NAMALWA (cell line): ENCODE results near the gene NDUFB11.

Source experiments
- DNase-seq: peaks from one replicate; pipeline ENCODE4 v3.0.0-alpha.2; 2015; ENCODE audit warnings: low spot score

The NDUFB11 gene

GRCh38 chrX:47174846-47175587 lies 30.5 kb upstream of the NDUFB11 start:
- no peak for DNase-seq

GRCh38 chrX:47174376-47174775 lies 29.9 kb upstream of the NDUFB11 start:
- DNase-seq, result no peak

DNA sequence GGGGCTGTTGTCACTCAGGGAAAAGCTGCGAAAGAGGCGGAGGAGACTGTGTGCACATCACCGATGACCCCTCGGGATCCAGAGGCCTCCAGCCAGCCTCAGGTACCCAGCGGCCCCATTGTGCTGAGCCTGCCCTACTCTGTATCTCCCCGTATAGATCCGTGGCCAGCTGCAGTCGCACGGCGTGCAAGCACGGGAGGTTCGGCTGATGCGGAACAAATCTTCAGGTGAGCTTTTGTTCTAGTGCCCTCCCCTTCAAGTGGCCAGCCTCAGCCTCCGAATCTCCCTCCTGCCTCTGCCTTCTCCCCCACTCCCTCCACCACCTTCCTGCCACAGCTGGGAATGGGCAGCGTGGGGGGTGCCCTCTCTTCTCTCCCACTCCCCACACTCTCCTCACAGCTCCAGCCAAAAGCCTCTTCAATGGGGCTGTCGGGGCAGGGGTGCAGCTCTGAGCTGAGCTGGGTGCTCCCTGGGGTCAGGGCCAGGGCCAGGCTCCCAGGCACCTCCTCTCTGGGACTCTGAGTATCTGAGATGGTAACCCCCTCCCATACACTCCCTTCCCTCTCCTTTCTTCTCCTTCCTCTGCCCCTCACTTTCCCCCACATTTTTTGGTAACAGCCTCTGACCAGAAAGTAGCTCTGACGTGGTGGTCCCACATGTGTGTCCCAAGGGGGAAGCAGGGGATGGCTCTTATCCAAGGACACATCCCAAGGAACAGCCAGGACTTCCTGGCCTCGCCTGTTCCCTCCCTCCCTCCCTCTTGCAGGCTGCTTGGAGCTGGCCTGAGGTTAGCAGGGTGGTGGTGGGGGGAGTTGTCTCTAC lies 28.7 kb upstream of the NDUFB11 start:
- DNase-seq, result no peak

DNA sequence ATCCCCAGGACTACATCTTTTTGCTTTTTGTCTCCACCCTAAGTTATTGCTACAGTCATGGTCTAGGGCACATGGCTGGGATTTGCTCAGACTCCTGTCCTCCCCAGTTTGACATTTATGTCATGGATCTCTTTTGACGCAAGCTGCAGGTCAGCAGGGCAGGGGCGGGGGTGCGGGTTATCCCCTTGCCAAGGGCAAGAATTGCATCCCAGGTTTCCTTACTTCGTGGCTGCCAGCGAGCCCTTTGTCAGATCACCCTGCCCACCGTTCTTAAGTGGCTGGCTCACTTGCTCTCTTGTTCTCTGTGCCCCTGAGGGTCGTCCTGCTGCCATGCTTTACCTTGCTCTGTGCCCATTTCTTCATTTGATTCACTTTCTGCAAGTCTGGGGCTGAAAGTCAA lies 28.0 kb upstream of the NDUFB11 start:
- no peak for DNase-seq

GRCh38 chrX:47171996-47172395 lies 27.5 kb upstream of the NDUFB11 start:
- no peak for DNase-seq

GRCh38 chrX:47170861-47171692 lies 26.6 kb upstream of the NDUFB11 start:
- DNase-seq, result no peak

- DNase-seq, result no peak
These were observed 25.4 kb upstream of the NDUFB11 start for GRCh38 chrX:47169726-47170515.

DNA sequence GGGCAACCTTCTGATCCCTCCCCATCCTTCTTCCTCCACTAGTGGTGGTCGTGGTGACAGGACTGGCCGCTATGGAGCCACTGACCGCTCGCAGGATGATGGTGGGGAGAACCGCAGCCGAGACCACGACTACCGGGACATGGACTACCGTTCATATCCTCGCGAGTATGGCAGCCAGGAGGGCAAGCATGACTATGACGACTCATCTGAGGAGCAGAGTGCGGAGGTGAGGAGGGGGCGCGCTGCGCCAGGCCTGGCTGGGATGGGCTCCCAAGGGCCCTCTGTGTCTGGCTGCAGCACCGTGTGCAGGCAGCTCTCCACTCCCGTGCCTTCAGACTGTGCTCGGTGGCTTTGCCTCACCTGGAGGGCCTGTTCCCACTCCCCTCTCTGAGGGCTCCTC lies 24.8 kb upstream of the NDUFB11 start:
- DNase-seq, result no peak

DNA sequence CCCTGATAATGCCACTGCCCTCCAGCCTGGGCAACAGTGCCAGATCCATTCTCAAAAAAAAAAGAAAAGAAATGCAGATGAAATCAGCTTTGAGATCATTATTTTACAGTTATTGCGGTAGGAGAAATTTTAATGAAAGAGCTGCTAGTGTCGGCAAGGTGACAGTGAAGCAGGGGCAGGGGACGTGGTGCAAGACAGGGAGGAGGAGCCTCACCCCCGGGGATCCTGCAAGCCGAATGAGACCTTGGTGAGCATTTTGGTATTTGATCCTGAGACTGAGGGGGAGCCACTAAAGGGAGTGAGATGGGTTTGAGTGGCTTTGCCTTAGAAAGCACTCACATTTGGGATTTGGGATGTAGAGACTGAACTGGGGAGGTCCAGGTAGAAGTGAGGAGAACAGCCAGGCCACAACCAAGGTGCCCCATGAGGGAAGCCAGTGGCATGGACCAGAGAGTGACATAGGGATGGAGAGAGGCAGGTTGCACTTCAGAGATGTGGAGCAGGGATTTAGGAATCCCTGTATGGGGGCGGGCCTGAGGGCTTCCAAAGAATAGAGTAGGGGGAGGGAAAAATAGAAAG lies 24.1 kb upstream of the NDUFB11 start:
- DNase-seq, result no peak

DNA sequence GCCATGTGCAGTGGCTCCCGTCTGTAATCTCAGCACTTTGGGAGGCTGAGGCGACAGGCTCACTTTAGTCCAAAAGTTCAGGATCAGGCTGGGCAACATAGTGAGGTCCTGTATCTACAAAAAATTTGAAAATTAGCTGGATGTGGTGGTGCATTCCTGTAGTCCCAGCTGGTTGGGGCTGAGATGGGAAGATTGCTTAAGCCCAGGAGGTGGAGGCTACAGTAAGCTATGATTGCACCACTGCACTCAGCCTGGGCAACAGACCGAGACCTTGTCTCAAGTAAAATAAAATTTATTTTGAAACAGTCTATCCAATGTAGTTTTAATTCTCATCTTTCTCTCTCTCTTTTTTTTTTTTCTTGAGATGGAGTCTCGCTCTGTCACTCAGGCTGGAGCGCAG lies 21.6 kb upstream of the NDUFB11 start:
- no peak for DNase-seq

GRCh38 chrX:47164420-47164819 lies 19.9 kb upstream of the NDUFB11 start:
- no peak for DNase-seq

DNA sequence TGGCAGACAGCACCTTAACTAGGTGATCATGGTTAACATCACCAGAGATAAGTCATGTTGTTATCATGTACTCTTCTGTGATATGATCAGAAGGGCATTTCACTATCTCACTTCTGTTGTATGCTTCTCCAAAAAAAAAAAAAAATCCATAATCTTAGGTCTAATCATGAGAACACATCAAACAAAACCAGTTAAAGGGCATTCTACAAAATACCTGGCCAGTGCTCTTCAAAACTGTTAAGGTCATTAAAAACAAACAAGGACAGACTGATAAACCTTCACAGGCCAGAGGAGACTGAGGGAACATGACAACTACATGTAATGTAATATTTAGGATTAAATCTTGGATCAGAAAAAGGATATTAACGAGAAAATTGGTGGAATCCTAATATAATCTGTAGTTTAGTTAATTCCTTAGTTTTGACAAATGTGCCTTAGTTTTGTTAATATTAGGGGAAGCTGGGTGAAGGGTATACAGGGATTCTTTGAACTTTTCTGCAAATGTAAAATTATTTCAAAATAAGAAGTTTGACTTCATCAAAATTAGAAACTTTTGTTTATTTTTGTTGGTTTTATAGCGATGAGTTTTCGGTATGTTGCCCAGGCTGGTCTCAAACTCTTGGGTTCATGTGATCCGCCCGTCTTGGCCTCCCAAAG lies 18.6 kb upstream of the NDUFB11 start:
- no peak for DNase-seq

- DNase-seq, result no peak
These were observed 16.3 kb upstream of the NDUFB11 start for GRCh38 chrX:47160781-47161180.

DNA sequence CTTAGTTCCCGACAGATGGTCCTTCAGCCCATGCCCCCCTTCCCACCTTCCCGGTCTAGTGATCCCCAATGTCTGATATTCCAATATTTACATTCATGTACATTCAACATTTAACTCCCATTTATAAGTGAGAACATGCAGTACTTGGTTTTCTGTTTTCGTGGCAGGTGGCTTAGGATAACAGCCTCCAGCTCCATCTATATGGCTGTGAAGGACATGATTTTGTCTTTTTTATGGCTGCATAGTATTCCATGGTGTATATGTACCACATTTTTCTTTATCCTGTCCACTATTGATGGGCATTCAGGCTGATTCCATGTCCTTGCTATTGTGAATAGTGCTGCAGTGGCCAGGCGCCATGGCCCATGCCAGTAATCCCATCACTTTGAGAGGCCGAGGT lies 14.3 kb upstream of the NDUFB11 start:
- no peak for DNase-seq

DNA sequence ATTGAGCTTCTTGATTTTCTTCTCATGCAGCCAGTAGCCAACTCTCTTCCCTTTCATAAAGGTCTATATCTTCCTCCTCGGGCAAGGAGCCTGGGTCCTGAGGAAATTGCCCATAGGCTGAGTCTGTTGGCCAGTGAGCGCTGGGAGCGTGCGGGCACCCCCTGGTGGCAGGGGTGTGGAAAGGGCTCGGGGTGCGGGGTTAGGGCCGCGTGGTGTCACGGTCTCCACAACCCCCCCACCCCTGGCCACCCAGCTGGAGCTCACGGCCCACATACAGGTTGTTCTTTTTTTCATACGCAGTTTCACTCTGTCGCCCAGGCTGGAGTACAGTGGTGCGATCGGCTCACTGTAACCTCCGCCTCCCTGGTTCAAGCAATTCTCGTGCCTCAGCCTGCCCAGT lies 13.6 kb upstream of the NDUFB11 start:
- DNase-seq, result no peak

- DNase-seq, result no peak
These were observed 12.4 kb upstream of the NDUFB11 start for GRCh38 chrX:47156611-47157520.

GRCh38 chrX:47151435-47151834 lies 6.9 kb upstream of the NDUFB11 start:
- no peak for DNase-seq

- DNase-seq, result no peak
These were observed 4.4 kb upstream of the NDUFB11 start for GRCh38 chrX:47148946-47149345.

DNA sequence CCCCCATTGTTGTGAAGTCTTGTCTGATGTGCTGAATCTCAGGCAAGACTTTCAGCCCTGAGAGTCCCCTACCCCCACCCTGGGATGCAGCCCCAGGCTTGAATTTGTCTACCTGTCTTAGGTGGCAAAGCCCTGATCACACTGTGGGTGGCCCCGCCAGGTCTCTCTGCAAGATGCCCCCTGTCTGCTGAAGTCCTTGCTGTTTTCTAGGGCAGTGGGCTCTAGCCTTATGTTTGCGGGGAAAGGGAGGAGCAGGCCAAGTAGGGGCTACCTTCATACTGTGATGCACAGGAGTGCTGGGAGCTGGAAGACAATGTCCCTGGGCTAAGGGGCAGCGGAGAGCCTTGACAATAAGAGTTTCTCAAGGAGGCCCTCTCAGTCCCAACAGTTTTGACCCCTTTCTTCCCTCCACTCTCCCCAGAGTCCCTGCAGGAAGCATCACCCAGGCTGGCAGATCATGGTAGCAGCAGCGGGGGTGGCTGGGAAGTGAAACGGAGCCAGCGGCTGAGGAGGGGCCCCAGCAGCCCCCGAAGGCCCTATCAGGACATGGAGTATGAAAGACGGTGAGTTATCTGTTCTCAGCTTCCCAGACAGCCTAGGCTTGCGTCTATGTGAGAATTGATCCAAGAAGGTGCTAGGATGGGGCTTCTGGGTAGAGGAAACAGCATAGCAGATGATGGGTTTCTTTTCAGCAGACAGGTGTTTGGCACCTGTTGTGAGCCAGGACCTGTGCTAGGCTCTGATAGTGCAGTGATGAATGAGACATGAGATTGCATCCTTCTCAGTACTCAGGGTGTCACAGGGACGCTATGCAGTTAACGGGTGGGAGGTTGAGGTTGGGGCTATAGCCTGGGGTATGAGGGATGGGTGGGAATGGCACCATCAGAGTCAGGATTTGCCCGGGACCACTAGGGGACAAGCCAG lies 2.7 kb upstream of the NDUFB11 start:
- DNase-seq, result no peak
